Measurements from ENCODE around the gene CFAP54.

The CFAP54 gene

GRCh38 chr12:96751626-96752025 is 262.2 kb downstream of the CFAP54 start:
- DNase-seq (ENCODE audit: low read depth, low spot score), result no peak
- H3K36me3 ChIP-seq (ENCODE audit: insufficient read depth, low read length), result no peaks in the 10 kb centered on the region
- no peak for TF ChIP-seq FOXP2 (optimal IDR thresholded peaks at IDR 0.05; ENCODE audit: control extremely low read depth, extremely low read length, insufficient read depth)
- no peak for TF ChIP-seq POLR2AphosphoS5 (IDR thresholded peaks at IDR 0.05; ENCODE audit: borderline replicate concordance, low read depth, low read length)
- no peak for TF ChIP-seq EZH2 (IDR thresholded peaks at IDR 0.05)
- H3K4me3 ChIP-seq, result no peak overlapping the region
- H3K27ac ChIP-seq, result no peak overlapping the region
- H3K9me3 ChIP-seq (ENCODE audit: low read depth, low read length), result no peaks in the 10 kb centered on the region
- no peak overlapping the region for H3K9ac ChIP-seq (ENCODE audit: insufficient read length)

- DNase-seq (ENCODE audit: low read depth, low spot score), result no peak
- Histone ChIP-seq H3K36me3 (ENCODE audit: insufficient read depth, low read length) (no peaks in the 10 kb centered on the region), H3K9ac (ENCODE audit: insufficient read length) (no peak overlapping the region), H3K27ac (no peak overlapping the region), H3K9me3 (ENCODE audit: low read depth, low read length) (no peaks in the 10 kb centered on the region), H3K4me3 (no peak overlapping the region)
- no peak for TF ChIP-seq EZH2 (IDR thresholded peaks at IDR 0.05)
- no peak for TF ChIP-seq FOXP2 (optimal IDR thresholded peaks at IDR 0.05; ENCODE audit: control extremely low read depth, extremely low read length, insufficient read depth)
- TF ChIP-seq POLR2AphosphoS5 (IDR thresholded peaks at IDR 0.05; ENCODE audit: borderline replicate concordance, low read depth, low read length), result no peak
These were observed 262.8 kb downstream of the CFAP54 start for GRCh38 chr12:96752211-96752610.

GRCh38 chr12:96766232-96766631 is 276.9 kb downstream of the CFAP54 start:
- Histone ChIP-seq H3K27ac (no peak overlapping the region), H3K9me3 (ENCODE audit: low read depth, low read length) (no peaks in the 10 kb centered on the region), H3K36me3 (ENCODE audit: insufficient read depth, low read length) (no peaks in the 10 kb centered on the region), H3K4me3 (no peak overlapping the region), H3K9ac (ENCODE audit: insufficient read length) (no peak overlapping the region)
- no peak for TF ChIP-seq EZH2 (IDR thresholded peaks at IDR 0.05)
- no peak for TF ChIP-seq POLR2AphosphoS5 (IDR thresholded peaks at IDR 0.05; ENCODE audit: borderline replicate concordance, low read depth, low read length)
- TF ChIP-seq FOXP2 (optimal IDR thresholded peaks at IDR 0.05; ENCODE audit: control extremely low read depth, extremely low read length, insufficient read depth), result no peak
- no peak for DNase-seq (ENCODE audit: low read depth, low spot score)

GRCh38 chr12:96769400-96769799 is 280.0 kb downstream of the CFAP54 start:
- TF ChIP-seq EZH2 (IDR thresholded peaks at IDR 0.05), result no peak
- no peak for TF ChIP-seq POLR2AphosphoS5 (IDR thresholded peaks at IDR 0.05; ENCODE audit: borderline replicate concordance, low read depth, low read length)
- no peak for TF ChIP-seq FOXP2 (optimal IDR thresholded peaks at IDR 0.05; ENCODE audit: control extremely low read depth, extremely low read length, insufficient read depth)
- Histone ChIP-seq H3K27ac (no peak overlapping the region), H3K9me3 (ENCODE audit: low read depth, low read length) (no peaks in the 10 kb centered on the region), H3K9ac (ENCODE audit: insufficient read length) (no peak overlapping the region), H3K4me3 (no peak overlapping the region), H3K36me3 (ENCODE audit: insufficient read depth, low read length) (no peaks in the 10 kb centered on the region)
- no peak for DNase-seq (ENCODE audit: low read depth, low spot score)

GRCh38 chr12:96770219-96771102 is 281.1 kb downstream of the CFAP54 start:
- TF ChIP-seq POLR2AphosphoS5 (IDR thresholded peaks at IDR 0.05; ENCODE audit: borderline replicate concordance, low read depth, low read length) (no peak), FOXP2 (optimal IDR thresholded peaks at IDR 0.05; ENCODE audit: control extremely low read depth, extremely low read length, insufficient read depth) (no peak), EZH2 (IDR thresholded peaks at IDR 0.05) (no peak)
- no peak overlapping the region for H3K27ac ChIP-seq
- no peak for DNase-seq (ENCODE audit: low read depth, low spot score)
- no peaks in the 10 kb centered on the region for H3K9me3 ChIP-seq (ENCODE audit: low read depth, low read length)
- no peak overlapping the region for H3K4me3 ChIP-seq
- no peak overlapping the region for H3K9ac ChIP-seq (ENCODE audit: insufficient read length)
- no peaks in the 10 kb centered on the region for H3K36me3 ChIP-seq (ENCODE audit: insufficient read depth, low read length)

GRCh38 chr12:96773031-96773430 is 283.7 kb downstream of the CFAP54 start:
- H3K9me3 ChIP-seq (ENCODE audit: low read depth, low read length), result no peaks in the 10 kb centered on the region
- TF ChIP-seq EZH2 (IDR thresholded peaks at IDR 0.05), result no peak
- no peak for TF ChIP-seq FOXP2 (optimal IDR thresholded peaks at IDR 0.05; ENCODE audit: control extremely low read depth, extremely low read length, insufficient read depth)
- no peak for TF ChIP-seq POLR2AphosphoS5 (IDR thresholded peaks at IDR 0.05; ENCODE audit: borderline replicate concordance, low read depth, low read length)
- H3K27ac ChIP-seq, result no peak overlapping the region
- H3K36me3 ChIP-seq (ENCODE audit: insufficient read depth, low read length), result no peaks in the 10 kb centered on the region
- H3K9ac ChIP-seq (ENCODE audit: insufficient read length), result no peak overlapping the region
- H3K4me3 ChIP-seq, result no peak overlapping the region
- DNase-seq (ENCODE audit: low read depth, low spot score), result no peak

GRCh38 chr12:96774496-96775256 is 285.3 kb downstream of the CFAP54 start:
- Histone ChIP-seq H3K27ac (no peak overlapping the region), H3K9me3 (ENCODE audit: low read depth, low read length) (no peaks in the 10 kb centered on the region), H3K4me3 (no peak overlapping the region), H3K9ac (ENCODE audit: insufficient read length) (no peak overlapping the region), H3K36me3 (ENCODE audit: insufficient read depth, low read length) (no peaks in the 10 kb centered on the region)
- no peak for TF ChIP-seq POLR2AphosphoS5 (IDR thresholded peaks at IDR 0.05; ENCODE audit: borderline replicate concordance, low read depth, low read length)
- no peak for DNase-seq (ENCODE audit: low read depth, low spot score)

- TF ChIP-seq POLR2AphosphoS5 (IDR thresholded peaks at IDR 0.05; ENCODE audit: borderline replicate concordance, low read depth, low read length), result no peak
- TF ChIP-seq EZH2 (IDR thresholded peaks at IDR 0.05), result no peak
- TF ChIP-seq FOXP2 (optimal IDR thresholded peaks at IDR 0.05; ENCODE audit: control extremely low read depth, extremely low read length, insufficient read depth), result no peak
- no peak overlapping the region for H3K4me3 ChIP-seq
These were observed 287.5 kb downstream of the CFAP54 start for GRCh38 chr12:96776908-96777307.

More at GRCh38 chr12:96776908-96777307, 287.5 kb downstream of the CFAP54 start:
- H3K27ac ChIP-seq, result no peak overlapping the region
- no peak for DNase-seq (ENCODE audit: low read depth, low spot score)
- no peaks in the 10 kb centered on the region for H3K9me3 ChIP-seq (ENCODE audit: low read depth, low read length)
- no peak overlapping the region for H3K9ac ChIP-seq (ENCODE audit: insufficient read length)
- no peaks in the 10 kb centered on the region for H3K36me3 ChIP-seq (ENCODE audit: insufficient read depth, low read length)

Measured in SK-N-MC (cell line).